K562 (cell line): ENCODE data around the gene AK2. TPM values are rescaled to one million over a fixed set of nuclear protein-coding genes. Genes with fewer than 3 reads are reported as not detected.

Source experiments
- DEAF1 ChIP-seq: fragments of 450-650 bp; formaldehyde crosslinking; IDR thresholded peaks from 2 replicates; pipeline ENCODE4 v1.4.0; 2020; ENCODE audit warnings: mild to moderate bottlenecking, moderate library complexity
- FOXJ2 ChIP-seq: fragments of 200-800 bp; sonication (Bioruptor generic); IDR thresholded peaks from 2 replicates; pipeline ENCODE4 v1.6.1; 2016; ENCODE audit warnings: missing genetic modification characterization, missing compliant biosample characterization
- KLF13 ChIP-seq: fragments of 450-650 bp; IDR thresholded peaks from 2 replicates; pipeline ENCODE4 v1.6.1; 2016; ENCODE audit warnings: missing genetic modification characterization, low read depth, mild to moderate bottlenecking, missing compliant biosample characterization, moderate library complexity, borderline replicate concordance
- LCOR ChIP-seq: sonication (generic); formaldehyde crosslinking; IDR thresholded peaks from 2 replicates; pipeline ENCODE4 v1.8.0; 2022; ENCODE audit warnings: mild to moderate bottlenecking, missing genetic modification reagents
- SPI1 ChIP-seq: IDR thresholded peaks from 2 replicates; pipeline ENCODE4 v1.6.1; 2011; ENCODE audit warnings: low read depth, low read length, control low read depth, borderline replicate concordance
- TAF7 ChIP-seq: fragments of 450-650 bp; IDR thresholded peaks from 2 replicates; pipeline ENCODE4 v1.6.1; 2016; ENCODE audit warnings: missing genetic modification characterization, missing compliant biosample characterization
- ZNF239 ChIP-seq: fragments of 250-450 bp; sonication (Bioruptor Pico); IDR thresholded peaks from 2 replicates; pipeline ENCODE4 v1.4.0; 2020; ENCODE audit warnings: mild to moderate bottlenecking
- ZNF407 ChIP-seq: fragments of 450-650 bp; IDR thresholded peaks from 2 replicates; pipeline ENCODE4 v1.6.1; 2016; ENCODE audit warnings: low read depth
- ZNF445 ChIP-seq: fragments of 250-450 bp; sonication (Bioruptor Pico); IDR thresholded peaks from 2 replicates; pipeline ENCODE4 v1.4.0; 2020; ENCODE audit warnings: low read depth, mild to moderate bottlenecking, moderate library complexity
- ZNF766 ChIP-seq: fragments of 200-800 bp; sonication (Bioruptor generic); conservative IDR thresholded peaks from 2 replicates; pipeline ENCODE4 v1.6.1; 2016; ENCODE audit warnings: missing genetic modification characterization, missing compliant biosample characterization
- polyA plus RNA-seq, 8 experiments: library from polyadenylated mRNA; depleted of rRNA in 4 of 8; stranded (reverse) in 5 of 8; unstranded in 3 of 8; fragments of >200 nt; fragmentation: Nextera tagmentation in 2 of 8; fragmentation: Illumina TruSeq in 1 of 8; extraction: Ambion mirVana in 2 of 8; extraction: Trizol in 1 of 8; gene quantifications; 2 replicates each; pipeline versions ENCODE4 v1.2.1 to v1.2.3, GENCODE V29; 2011 to 2014; ENCODE audit warnings: inconsistent platforms in 1 of 8, missing spikeins in 1 of 8
- total RNA-seq, 7 experiments: library from RNA; depleted of rRNA in 6 of 7; stranded (reverse); fragments of >200 nt in 6 of 7; fragmentation: Illumina TruSeq in 2 of 7; extraction: Trizol in 2 of 7; gene quantifications; 2 replicates each; pipeline versions ENCODE4 v1.2.1 to v1.2.3, GENCODE V29; 2011 to 2021; ENCODE audit warnings: low replicate concordance in 1 of 7

The AK2 gene
- total and polyA plus RNA-seq, 9 of the 15 experiments (the other 6 are each of a cell fraction or from before 2014, with no cell fraction given) = 105 to 1,050 (median 509) TPM

GRCh38 chr1:33048426-33048825 lies 11.7 kb upstream of the AK2 start (continued):
- TF ChIP-seq LCOR = no peak
- TF ChIP-seq TAF7 (tag) = no peak
- TF ChIP-seq SPI1 = no peak
- no peak for TF ChIP-seq ZNF407
- no peak for TF ChIP-seq KLF13 (tag)
- TF ChIP-seq FOXJ2 = no peak
- no peak for TF ChIP-seq ZNF766
- TF ChIP-seq ZNF445 (CRISPR knock-in tag) = no peak
- no peak for TF ChIP-seq DEAF1
- no peak for TF ChIP-seq ZNF239 (CRISPR knock-in tag)
